SU-DHL-6 (cell line): ENCODE measurements around the gene RPS27A.

Experiments
- CTCF ChIP-seq: fragments of 200-600 bp; sonication (generic); IDR thresholded peaks from one replicate; pipeline ENCODE4 v1.5.1; 2017; ENCODE audit warnings: antibody characterized with exemption, mild to moderate bottlenecking, low read length, moderate library complexity; ENCODE audit not compliant: insufficient read depth, poor library complexity, severe bottlenecking
- EZH2phosphoT487 ChIP-seq: fragments of 200-600 bp; sonication (generic), shearing (Covaris generic); conservative IDR thresholded peaks from 2 replicates; pipeline ENCODE4 v1.6.1; 2018; ENCODE audit warnings: mild to moderate bottlenecking, antibody characterized with exemption, low read length, moderate library complexity, mixed read lengths

GRCh38 chr2:55268907-55269644 lies 36.6 kb downstream of the RPS27A start, which contains the start of gene MTIF2:
- TF ChIP-seq CTCF = no peak
- TF ChIP-seq EZH2phosphoT487 = no peak
